AG04450 (cell line): Measurements from ENCODE around the gene C1orf52. TPM values are rescaled to one million over a fixed set of nuclear protein-coding genes. Genes with fewer than 3 reads are reported as not detected.

Source experiments
- CTCF ChIA-PET: fragments of 300-600, 350-600 bp; formaldehyde crosslinking; extraction: SDS; loops from one replicate; lab custom pipeline; 2022; ENCODE audit warnings: antibody characterized with exemption, inconsistent platforms; lab: Charles Lee
- POLR2A ChIA-PET: fragments of 350-600 bp; formaldehyde crosslinking; extraction: SDS; loops from one replicate; lab custom pipeline; 2021; ENCODE audit warnings: antibody characterized with exemption, inconsistent platforms; lab: Yijun Ruan, JAX
- DNase-seq: peaks from one replicate; pipeline ENCODE4 v3.0.0-alpha.2; 2011; ENCODE audit warnings: low read depth, low spot score
- H3K27ac ChIP-seq: one replicate; pipeline ENCODE4 v1.5.1; 2012; ENCODE audit warnings: low read depth, low read length, control low read depth
- H3K27me3 ChIP-seq: one replicate; pipeline ENCODE4 v1.6.0; 2012; ENCODE audit warnings: low read length; ENCODE audit not compliant: control insufficient read depth, insufficient read depth
- H3K4me3 ChIP-seq: 2 replicates; pipeline ENCODE4 v1.5.1; 2011; ENCODE audit warnings: mild to moderate bottlenecking, low read depth, low read length, control low read depth
- H3K9me3 ChIP-seq: 2 replicates; pipeline ENCODE4 v1.5.1; 2012; ENCODE audit warnings: low read length; ENCODE audit not compliant: control insufficient read depth, insufficient read depth
- CTCF ChIP-seq: IDR thresholded peaks from 2 replicates; pipeline ENCODE4 v1.5.1; 2011; ENCODE audit warnings: low read depth, low read length, control low read depth, inconsistent platforms
- polyA plus RNA-seq: library from polyadenylated mRNA; depleted of rRNA; stranded (reverse); fragments of >200 nt; gene quantifications from 2 replicates; pipeline ENCODE4 v1.2.3, GENCODE V29; 2011

Gene C1orf52
- polyA plus RNA-seq, 1 experiment, result 31.2 TPM

GRCh38 chr1:85244271-85245061 is 15.0 kb downstream of the C1orf52 start:
- Histone ChIP-seq H3K4me3 (no peak overlapping the region), H3K9me3 (no peaks in the 10 kb centered on the region; the same call in 1 of the 2 replicates), H3K27me3 (no peaks in the 10 kb centered on the region), H3K27ac (no peak overlapping the region)
- POLR2A ChIA-PET, result no interaction called here
- DNase-seq, result no peak
- no peak for TF ChIP-seq CTCF
- CTCF ChIA-PET, result interaction anchor here (1.0 to 3.7 kb wide), 6 partner anchors 10 to 300 kb away, joined by 3 to 37 read pairs (median 10); partner anchors contain the start of gene C1orf52

GRCh38 chr1:85243372-85243771 is 16.1 kb downstream of the C1orf52 start:
- no peak for TF ChIP-seq CTCF
- Histone ChIP-seq H3K27ac (no peak overlapping the region), H3K4me3 (no peak overlapping the region), H3K9me3 (no peaks in the 10 kb centered on the region; the same call in 1 of the 2 replicates), H3K27me3 (no peaks in the 10 kb centered on the region)
- CTCF ChIA-PET, result interaction anchor here (2.9 to 3.7 kb wide), 3 partner anchors 11 to 299 kb away, joined by 15 to 37 read pairs (median 22); partner anchors contain the start of gene C1orf52
- POLR2A ChIA-PET, result interaction anchor here (0.5 kb wide), 1 partner anchor 447 kb away, joined by 3 read pairs; no protein-coding TSS in a partner anchor
- DNase-seq, result no peak

DNA sequence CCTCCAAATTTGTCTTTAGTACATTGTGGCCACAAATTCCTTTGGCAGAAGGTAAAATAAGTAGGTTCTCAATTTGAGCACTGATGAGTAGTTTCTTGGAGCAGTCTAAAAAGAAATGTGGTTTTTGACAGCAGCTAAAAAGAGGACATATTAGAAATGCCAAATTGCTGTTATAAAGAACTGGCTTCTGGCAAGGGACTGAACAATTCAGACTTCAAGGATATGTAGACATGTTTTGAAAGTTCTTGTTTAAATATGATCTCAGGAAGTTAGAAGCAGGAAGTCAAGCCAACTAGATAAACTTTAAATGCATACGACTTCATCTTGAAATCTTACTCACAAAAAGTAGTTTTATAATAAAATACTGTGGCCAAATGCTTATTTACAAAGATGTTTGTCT is 18.8 kb downstream of the C1orf52 start:
- H3K4me3 ChIP-seq, result no peak overlapping the region
- H3K9me3 ChIP-seq, result no peaks in the 10 kb centered on the region; the same call in 1 of the 2 replicates
- no peaks in the 10 kb centered on the region for H3K27me3 ChIP-seq
- POLR2A ChIA-PET, result interaction anchor here (0.8 kb wide), 1 partner anchor 144 kb away, joined by 3 read pairs; no protein-coding TSS in a partner anchor
- H3K27ac ChIP-seq, result no peak overlapping the region
- CTCF ChIA-PET, result interaction anchor here (1.1 to 3.1 kb wide), 6 partner anchors 9 to 132 kb away, joined by 3 to 15 read pairs (median 8); partner anchors contain the start of gene C1orf52
- no peak for TF ChIP-seq CTCF
- DNase-seq, result no peak

- CTCF ChIA-PET, result interaction anchor here (0.7 to 3.1 kb wide), 7 partner anchors 10 to 131 kb away, joined by 3 to 15 read pairs (median 5); partner anchors contain the start of gene C1orf52
- DNase-seq, result no peak
- Histone ChIP-seq H3K9me3 (no peaks in the 10 kb centered on the region; the same call in 1 of the 2 replicates), H3K27me3 (no peaks in the 10 kb centered on the region), H3K27ac (no peak overlapping the region), H3K4me3 (no peak overlapping the region)
- POLR2A ChIA-PET, result interaction anchor here (0.8 kb wide), 1 partner anchor 144 kb away, joined by 3 read pairs; no protein-coding TSS in a partner anchor
- no peak for TF ChIP-seq CTCF
Measured at GRCh38 chr1:85240174-85240601, 19.3 kb downstream of the C1orf52 start.

GRCh38 chr1:85237613-85238012 is 21.8 kb downstream of the C1orf52 start:
- no peak for DNase-seq
- H3K27me3 ChIP-seq, result no peaks in the 10 kb centered on the region
- H3K4me3 ChIP-seq, result no peak overlapping the region
- ChIA-PET CTCF (no interaction called here), POLR2A (no interaction called here)
- no peaks in the 10 kb centered on the region; the same call in 1 of the 2 replicates for H3K9me3 ChIP-seq
- no peak overlapping the region for H3K27ac ChIP-seq
- no peak for TF ChIP-seq CTCF
